Psoas muscle (tissue), 8 donors: ENCODE results near the gene CEMIP. TPM values are rescaled to one million over a fixed set of nuclear protein-coding genes. Genes with fewer than 3 reads are reported as not detected.

Source experiments
- ATAC-seq, 4 donors: fragments of 200-7000 bp; cut with Tn5 transposase; one replicate each; pipeline ENCODE4 v1.9.1; 2020; ENCODE audit warnings: moderate library complexity in 3 of 4, mild to moderate bottlenecking in 2 of 4
- DNase-seq, 2 donors: peaks; one replicate each; pipeline ENCODE4 v3.0.0-alpha.2; 2020
- H3K27ac ChIP-seq: fragments of 200-600 bp; one replicate; pipeline ENCODE4 v1.8.0; 2022
- H3K27me3 ChIP-seq, 3 donors: fragments of 200-600 bp in 1 of 3; one replicate each; pipeline versions ENCODE4 v1.6.1 to v1.8.0; 2013 to 2022; ENCODE audit warnings: low read length in 2 of 3, mild to moderate bottlenecking in 2 of 3, moderate library complexity in 1 of 3; ENCODE audit not compliant: insufficient read depth in 3 of 3
- H3K36me3 ChIP-seq, 2 donors: fragments of 200-600 bp in 1 of 2; one replicate each; pipeline versions ENCODE4 v1.6.1 to v1.8.0; 2013 to 2022; ENCODE audit warnings: low read depth in 1 of 2, mild to moderate bottlenecking in 1 of 2, moderate library complexity in 1 of 2; ENCODE audit not compliant: insufficient read depth in 1 of 2
- H3K4me1 ChIP-seq: fragments of 200-600 bp; one replicate; pipeline ENCODE4 v1.8.0; 2022
- H3K4me3 ChIP-seq: fragments of 200-600 bp; one replicate; pipeline ENCODE4 v1.8.0; 2022; ENCODE audit warnings: mild to moderate bottlenecking
- H3K9me3 ChIP-seq: fragments of 200-600 bp; one replicate; pipeline ENCODE4 v1.8.0; 2022
- CTCF ChIP-seq: fragments of 200-600 bp; IDR thresholded peaks from one replicate; pipeline ENCODE4 v1.8.0; 2022; ENCODE audit warnings: antibody characterized with exemption
- WGBS, 3 donors: extraction: QIAGEN DNeasy Blood & Tissue Kit; methylation state at CpG; one replicate each; pipeline versions ENCODE4 v1.1.6 to v1.1.7; 2013; 5-methylcytosine and 5-hydroxymethylcytosine counted together
- intact Hi-C, 2 donors: fragments of 100-400 bp; cut with DNase I; formaldehyde crosslinking; loops; one replicate each; pipeline versions ENCODE4 v1.11.0 to v1.14.2; 2022
- polyA plus RNA-seq, 3 donors: library from polyadenylated mRNA; stranded (reverse); fragments of 200-250 nt; gene quantifications; one replicate each; pipeline ENCODE4 v1.2.3, GENCODE V29; 2013
- total RNA-seq, 4 donors: library from RNA; stranded (reverse); fragmentation: NEBNext Ultra II Directional in 2 of 4; extraction: Animal tissue kit (Norgen Biotek cat#: 25700) in 2 of 4; gene quantifications; one replicate each; pipeline versions ENCODE4 v1.2.1 to v1.2.4, GENCODE V29; 2021 to 2023
- donor health status: healthy with polysubstance abuse.
- donor health status: DM: no; HTN: no; CAD: no; lungs with moderate emphysema.
- donor health status: Bipolar disorder and iron deficiency.
- donor health status: healthy.
- donor health status: DM: yes; HTN: yes; CAD: no.
- donor health status: DM: no; HTN: no; CAD: no.
- donor health status: DM: no; HTN: no; CAD: no.
- donor health status: DM: yes; HTN: yes; CAD: no.

Gene CEMIP
- total and polyA plus RNA-seq, 7 donors = under 0.01 to 0.96 (median 0.04) TPM

GRCh38 chr15:80895965-80896364 is 116.8 kb downstream of the CEMIP start:
- no peaks in the 10 kb centered on the region for H3K4me1 ChIP-seq
- no peak for ATAC-seq
- no peak overlapping the region for H3K4me3 ChIP-seq
- 94 to 98% (median 97%) methylated on average over 2 of the region's 2 CpGs for WGBS, 3 donors
- H3K36me3 ChIP-seq = no peaks in the 10 kb centered on the region
- no peak for DNase-seq
- intact Hi-C loops = no loop called here
- no peak overlapping the region for H3K27ac ChIP-seq
- TF ChIP-seq CTCF = no peak
- no peaks in the 10 kb centered on the region for H3K27me3 ChIP-seq
- peaks cover 6% of the 10 kb centered on the region for H3K9me3 ChIP-seq

- intact Hi-C loops = no loop called here
- H3K27me3 ChIP-seq = no peaks in the 10 kb centered on the region
Measured at GRCh38 chr15:80898040-80898439, 118.9 kb downstream of the CEMIP start.

GRCh38 chr15:80902298-80902801 is 123.2 kb downstream of the CEMIP start:
- WGBS, 3 donors = 94 to 97% (median 96%) methylated on average over 10 of the region's 10 CpGs
- no peak overlapping the region for H3K27ac ChIP-seq
- no peak for DNase-seq
- TF ChIP-seq CTCF = no peak
- H3K36me3 ChIP-seq = no peaks in the 10 kb centered on the region
- no peaks in the 10 kb centered on the region for H3K9me3 ChIP-seq
- intact Hi-C loops = no loop called here
- peaks cover 21% of the 10 kb centered on the region for H3K4me1 ChIP-seq
- no peak overlapping the region for H3K4me3 ChIP-seq
- no peak for ATAC-seq
- no peaks in the 10 kb centered on the region for H3K27me3 ChIP-seq

More at GRCh38 chr15:80898040-80898439, 118.9 kb downstream of the CEMIP start:
- TF ChIP-seq CTCF = no peak
- H3K27ac ChIP-seq = no peak overlapping the region
- H3K36me3 ChIP-seq = no peaks in the 10 kb centered on the region
- no peak for DNase-seq
- no peak for ATAC-seq
- H3K4me1 ChIP-seq = no peaks in the 10 kb centered on the region
- H3K9me3 ChIP-seq = peaks cover 6% of the 10 kb centered on the region
- no peak overlapping the region for H3K4me3 ChIP-seq
- WGBS, 3 donors = 77 to 88% (median 87%) methylated on average over 2 of the region's 2 CpGs

GRCh38 chr15:80904998-80905397 is 125.8 kb downstream of the CEMIP start:
- peaks cover 21% of the 10 kb centered on the region for H3K4me1 ChIP-seq
- H3K27ac ChIP-seq = peak overlapping the region; percentile 41
- no peaks in the 10 kb centered on the region for H3K9me3 ChIP-seq
- no peak for TF ChIP-seq CTCF
- ATAC-seq (peak; percentile 73 to 93 (median 87)), DNase-seq (no peak)
- H3K27me3 ChIP-seq = no peaks in the 10 kb centered on the region
- intact Hi-C loops = no loop called here
- H3K4me3 ChIP-seq = no peak overlapping the region
- peaks cover 0 to 8% of the 10 kb centered on the region in 2 donors for H3K36me3 ChIP-seq
- WGBS, 3 donors = 57 to 67% (median 57%) methylated on average over 5 of the region's 5 CpGs

GRCh38 chr15:80906159-80906766 is 127.1 kb downstream of the CEMIP start:
- Histone ChIP-seq H3K36me3 (peaks cover 0 to 8% of the 10 kb centered on the region in 2 donors), H3K9me3 (no peaks in the 10 kb centered on the region), H3K27ac (no peak overlapping the region), H3K4me1 (peaks cover 21% of the 10 kb centered on the region), H3K27me3 (no peaks in the 10 kb centered on the region), H3K4me3 (no peak overlapping the region)
- TF ChIP-seq CTCF = no peak
- ATAC-seq (peak; percentile 78 to 85 (median 82)), DNase-seq (peak; percentile 47 to 57)
- intact Hi-C loops = no loop called here
- WGBS, 3 donors = 75 to 80% (median 76%) methylated on average over 11 of the region's 11 CpGs
